Measurements from ENCODE around the gene PRSS38. TPM values are rescaled to one million over a fixed set of nuclear protein-coding genes. Genes with fewer than 3 reads are reported as not detected.

PRSS38 gene
- total RNA-seq, 1 experiment from 2014 or later = not detected

DNA sequence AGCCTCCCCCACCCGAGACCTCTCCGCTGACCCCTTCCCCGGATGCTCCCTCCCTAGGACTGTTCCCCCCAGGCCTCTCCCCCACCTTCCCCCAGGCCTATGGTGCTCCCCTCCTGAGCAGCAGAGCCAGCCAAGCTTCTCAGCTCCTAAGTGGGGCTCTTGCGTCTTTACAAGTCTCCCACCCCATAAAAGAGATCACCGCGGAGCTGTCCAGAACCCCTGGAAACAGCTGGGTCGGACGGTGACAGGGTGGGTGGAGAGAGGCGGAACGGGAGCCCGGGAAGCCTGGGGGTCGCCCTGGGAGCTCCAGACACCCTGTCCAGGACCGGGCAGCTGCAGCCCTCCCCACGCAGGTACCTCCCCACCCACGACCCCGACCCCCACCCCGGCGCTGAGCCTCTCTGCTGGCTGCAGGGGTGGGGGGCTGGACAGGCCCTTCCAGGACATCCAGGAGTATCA is 71.1 kb downstream of the PRSS38 start:
- no peak overlapping the region for H3K4me3 ChIP-seq
- intact Hi-C loops (cut with micrococcal nuclease; ENCODE audit: unreplicated experiment) = no loop called here
- H3K9me3 ChIP-seq (ENCODE audit: insufficient read depth, low read depth) = no peaks in the 10 kb centered on the region
- H3F3A ChIP-seq (ENCODE audit: insufficient read depth, low read depth) = no peaks in the 10 kb centered on the region
- no peaks in the 10 kb centered on the region for H3K9me2 ChIP-seq (ENCODE audit: insufficient read depth)
- TF ChIP-seq CTCF (conservative IDR thresholded peaks at IDR 0.05) (no peak), EZH2 (IDR thresholded peaks at IDR 0.05; ENCODE audit: low read depth) (no peak)
- no peaks in the 10 kb centered on the region for H4K20me1 ChIP-seq (ENCODE audit: insufficient read depth)
- H2AFZ ChIP-seq = no peak overlapping the region
- ChIA-PET CTCF (no interaction called here), POLR2A (ENCODE audit: unreplicated experiment) (interaction anchor here (0.5 kb wide), 1 partner anchor 586 kb away, joined by 12 read pairs; no protein-coding TSS in a partner anchor)
- no peaks in the 10 kb centered on the region for H3K79me2 ChIP-seq (ENCODE audit: low read depth)
- H3K27me3 ChIP-seq (ENCODE audit: insufficient read depth, low read depth) = no peaks in the 10 kb centered on the region
- H3K27ac ChIP-seq = no peak overlapping the region
- no peak overlapping the region for H3K4me2 ChIP-seq
- DNase-seq = no peak
- 0 out of 2 replicates have a peak, but pooled peaks cover 7% of the 10 kb centered on the region for H3K4me1 ChIP-seq (replicated peaks; ENCODE audit: insufficient read depth)
- BruUV-seq (replicated peaks) = no TSS peak
- no peaks in the 10 kb centered on the region for H3K36me3 ChIP-seq (ENCODE audit: low read depth)

- no TSS peak for BruUV-seq (replicated peaks)
- Histone ChIP-seq H3K36me3 (ENCODE audit: low read depth) (no peaks in the 10 kb centered on the region), H2AFZ (no peak overlapping the region), H3K9me3 (ENCODE audit: insufficient read depth, low read depth) (no peaks in the 10 kb centered on the region), H3K27me3 (ENCODE audit: insufficient read depth, low read depth) (no peaks in the 10 kb centered on the region), H3K4me2 (no peak overlapping the region), H3F3A (ENCODE audit: insufficient read depth, low read depth) (no peaks in the 10 kb centered on the region), H3K4me3 (no peak overlapping the region), H3K9me2 (ENCODE audit: insufficient read depth) (no peaks in the 10 kb centered on the region), H3K4me1 (replicated peaks; ENCODE audit: insufficient read depth) (0 out of 2 replicates have a peak, but pooled peaks cover 7% of the 10 kb centered on the region), H3K27ac (no peak overlapping the region), H3K79me2 (ENCODE audit: low read depth) (no peaks in the 10 kb centered on the region), H4K20me1 (ENCODE audit: insufficient read depth) (no peaks in the 10 kb centered on the region)
- TF ChIP-seq CTCF (conservative IDR thresholded peaks at IDR 0.05) (no peak), EZH2 (IDR thresholded peaks at IDR 0.05; ENCODE audit: low read depth) (no peak)
- ChIA-PET CTCF (no interaction called here), POLR2A (ENCODE audit: unreplicated experiment) (interaction anchor here (0.6 kb wide), 1 partner anchor 94 kb away, joined by 3 read pairs; no protein-coding TSS in a partner anchor)
- intact Hi-C loops (cut with micrococcal nuclease; ENCODE audit: unreplicated experiment) = no loop called here
- no peak for DNase-seq
These were observed 71.7 kb downstream of the PRSS38 start for GRCh38 chr1:227886993-227887696.

- ChIA-PET POLR2A (ENCODE audit: unreplicated experiment) (interaction anchor here (0.6 kb wide), 1 partner anchor 94 kb away, joined by 3 read pairs; no protein-coding TSS in a partner anchor), CTCF (interaction anchor here (0.7 kb wide), 1 partner anchor 118 kb away, joined by 3 read pairs; no protein-coding TSS in a partner anchor)
- DNase-seq = no peak
- Histone ChIP-seq H3K79me2 (ENCODE audit: low read depth) (no peaks in the 10 kb centered on the region), H3K4me2 (no peak overlapping the region), H3K4me1 (replicated peaks; ENCODE audit: insufficient read depth) (0 out of 2 replicates have a peak, but pooled peaks cover 7% of the 10 kb centered on the region), H3K27ac (no peak overlapping the region), H3K36me3 (ENCODE audit: low read depth) (no peaks in the 10 kb centered on the region), H3K4me3 (no peak overlapping the region), H3K9me2 (ENCODE audit: insufficient read depth) (no peaks in the 10 kb centered on the region), H2AFZ (no peak overlapping the region), H4K20me1 (ENCODE audit: insufficient read depth) (no peaks in the 10 kb centered on the region), H3K27me3 (ENCODE audit: insufficient read depth, low read depth) (no peaks in the 10 kb centered on the region), H3K9me3 (ENCODE audit: insufficient read depth, low read depth) (no peaks in the 10 kb centered on the region), H3F3A (ENCODE audit: insufficient read depth, low read depth) (no peaks in the 10 kb centered on the region)
- intact Hi-C loops (cut with micrococcal nuclease; ENCODE audit: unreplicated experiment) = no loop called here
- no peak for TF ChIP-seq EZH2 (IDR thresholded peaks at IDR 0.05; ENCODE audit: low read depth)
- TF ChIP-seq CTCF (conservative IDR thresholded peaks at IDR 0.05) = no peak
- BruUV-seq (replicated peaks) = no TSS peak
These were observed 72.4 kb downstream of the PRSS38 start for GRCh38 chr1:227887697-227888403.
